HepG2 (cell line): ENCODE results near the gene HIGD1A. TPM values are rescaled to one million over a fixed set of nuclear protein-coding genes. Genes with fewer than 3 reads are reported as not detected.

ENCODE experiments used
- ATAC-seq: fragments of 200-7000 bp; cut with Tn5 transposase; 3 replicates; pipeline ENCODE4 v1.9.1; 2020; ENCODE audit warnings: mild to moderate bottlenecking, moderate library complexity
- BruUV-seq: library from RNA; stranded (reverse); fragments of 400-500 nt; replicated peaks from 2 replicates; lab custom pipeline; 2021; lab: Mats Ljungman, UMichigan
- CTCF ChIA-PET: fragments of 300-600 bp; formaldehyde crosslinking; extraction: SDS; loops from one replicate; lab custom pipeline; 2021; ENCODE audit warnings: low total read pairs, inconsistent platforms, low intra/inter-chr PET ratio; lab: Yijun Ruan, JAX
- POLR2A ChIA-PET: fragments of 350-600 bp; sonication (Branson Sonifier 250); formaldehyde crosslinking; loops from one replicate; lab custom pipeline; 2020; ENCODE audit warnings: antibody characterized with exemption, inconsistent platforms; lab: Yijun Ruan, JAX
- DNase-seq: peaks from one replicate; pipeline ENCODE4 v3.0.0-alpha.2; 2015; ENCODE audit warnings: low spot score
- FAIRE-seq: peaks from 3 replicates; lab custom pipeline; 2011; peaks lifted over from hg19 to GRCh38; lab: Jason Lieb, UNC
- H2AFZ ChIP-seq: one replicate; pipeline ENCODE4 v1.6.1; 2011; ENCODE audit warnings: low read length, inconsistent platforms
- H3K27ac ChIP-seq: fragments of 300-600 bp; 3 replicates; pipeline ENCODE4 v1.8.0; 2011; ENCODE audit warnings: mixed run types, mild to moderate bottlenecking, mixed read lengths, low read length, inconsistent platforms; ENCODE audit not compliant: insufficient read depth; ENCODE audit errors: extremely low read length
- H3K27me3 ChIP-seq, 2 experiments: fragments of 200-600 bp in 1 of 2; 2 replicates in 1 of 2; 3 replicates in 1 of 2; pipeline versions ENCODE4 v1.6.0 to v1.8.0; 2011; ENCODE audit warnings: low read length in 2 of 2, mild to moderate bottlenecking in 2 of 2, moderate library complexity in 2 of 2, inconsistent platforms in 1 of 2; ENCODE audit not compliant: insufficient read depth in 2 of 2, control insufficient read depth in 1 of 2
- H3K36me3 ChIP-seq, 2 experiments: fragments of 200-600 bp in 1 of 2; replicated peaks in 1 of 2; 2 replicates in 1 of 2; 3 replicates in 1 of 2; pipeline versions ENCODE4 v1.5.1 to v1.8.0; 2011; ENCODE audit warnings: low read length in 2 of 2, inconsistent platforms in 1 of 2; ENCODE audit not compliant: insufficient read depth in 2 of 2, control insufficient read depth in 1 of 2
- H3K4me1 ChIP-seq: 2 replicates; pipeline ENCODE4 v1.5.1; 2012; ENCODE audit warnings: low read length, inconsistent platforms; ENCODE audit not compliant: insufficient read depth
- H3K4me2 ChIP-seq: 2 replicates; pipeline ENCODE4 v1.6.0; 2011; ENCODE audit warnings: low read depth, low read length, inconsistent platforms
- H3K4me3 ChIP-seq, 3 experiments: fragments of 200-600 bp in 1 of 3; sonication (generic), shearing (Covaris generic) in 1 of 3; replicated peaks in 1 of 3; 2 replicates each; pipeline ENCODE4 v1.5.1; 2011 to 2016; ENCODE audit warnings: low read length in 3 of 3, inconsistent platforms in 2 of 3, low read depth in 2 of 3, mild to moderate bottlenecking in 2 of 3, control low read depth in 1 of 3, mixed read lengths in 1 of 3; ENCODE audit not compliant: insufficient read depth in 1 of 3
- H3K79me2 ChIP-seq: one replicate; pipeline ENCODE4 v1.6.1; 2011; ENCODE audit warnings: low read length, inconsistent platforms; ENCODE audit not compliant: insufficient read depth
- H3K9ac ChIP-seq: 2 replicates; pipeline ENCODE4 v1.6.0; 2011; ENCODE audit warnings: mild to moderate bottlenecking, low read depth, low read length, inconsistent platforms; ENCODE audit not compliant: insufficient read depth
- H3K9me3 ChIP-seq: 2 replicates; pipeline ENCODE4 v1.5.1; 2012; ENCODE audit warnings: mild to moderate bottlenecking, low read length
- H4K20me1 ChIP-seq: 2 replicates; pipeline ENCODE4 v1.6.0; 2011; ENCODE audit warnings: inconsistent platforms, mild to moderate bottlenecking, low read length, moderate library complexity; ENCODE audit not compliant: insufficient read depth
- CHD4 ChIP-seq: fragments of 200-600 bp; sonication (generic); IDR thresholded peaks from 2 replicates; pipeline ENCODE4 v1.7.0; 2017; ENCODE audit warnings: mild to moderate bottlenecking, low read length, borderline replicate concordance
- MYNN ChIP-seq: sonication (generic); formaldehyde crosslinking; IDR thresholded peaks from 2 replicates; pipeline ENCODE4 v1.4.0; 2020; ENCODE audit warnings: mild to moderate bottlenecking, low read depth, missing genetic modification reagents
- POLR2G ChIP-seq: fragments of 200-400 bp; formaldehyde crosslinking; IDR thresholded peaks from 2 replicates; pipeline ENCODE4 v1.6.1; 2018; ENCODE audit warnings: mild to moderate bottlenecking, low read depth, low read length, moderate library complexity
- RBM22 ChIP-seq: fragments of 200-400 bp; formaldehyde crosslinking; optimal IDR thresholded peaks from 2 replicates; pipeline ENCODE3; 2017; ENCODE audit warnings: mild to moderate bottlenecking, low read length, moderate library complexity
- SRF ChIP-seq: IDR thresholded peaks from 2 replicates; pipeline ENCODE4 v1.6.1; 2011; ENCODE audit warnings: mild to moderate bottlenecking, low read depth, low read length, moderate library complexity
- ZNF672 ChIP-seq: sonication (generic); formaldehyde crosslinking; IDR thresholded peaks from 2 replicates; pipeline ENCODE4 v1.8.1; 2022; ENCODE audit warnings: missing genetic modification reagents
- ZSCAN31 ChIP-seq: sonication (generic); formaldehyde crosslinking; IDR thresholded peaks from 2 replicates; pipeline ENCODE4 v1.5.0; 2020; ENCODE audit warnings: low read depth, mild to moderate bottlenecking, missing genetic modification reagents
- WGBS: methylation state at CpG from one replicate; pipeline ENCODE4 v1.1.6; 2017; ENCODE audit warnings: low lambda C conversion rate; 5-methylcytosine and 5-hydroxymethylcytosine counted together
- in situ Hi-C: cut with HindIII; loops from 2 replicates; pipeline ENCODE4 v1.10.0; 2017; ENCODE audit warnings: low pct_unique_long_range_greater_than_20kb; ENCODE audit not compliant: extremely low pct_ligation_motif_present
- intact Hi-C: fragments of 100-400 bp; cut with micrococcal nuclease; formaldehyde crosslinking; loops from one replicate; pipeline ENCODE4 v1.10.0; 2022; ENCODE audit not compliant: unreplicated experiment
- polyA plus RNA-seq, 8 experiments: library from polyadenylated mRNA; depleted of rRNA in 3 of 8; stranded (reverse) in 7 of 8; unstranded in 1 of 8; fragments of >200 nt; fragmentation: Illumina TruSeq in 4 of 8; extraction: Trizol in 4 of 8; gene quantifications; 2 replicates each; pipeline versions ENCODE4 v1.2.1 to v1.2.3, GENCODE V29; 2011 to 2016; ENCODE audit warnings: low read depth in 4 of 8, missing spikeins in 1 of 8, mixed read lengths in 1 of 8; ENCODE audit not compliant: insufficient read depth in 1 of 8
- total RNA-seq, 5 experiments: library from RNA; depleted of rRNA; stranded (reverse); fragments of >200 nt; fragmentation: Illumina TruSeq; extraction: Trizol; gene quantifications; 2 replicates each; pipeline ENCODE4 v1.2.3, GENCODE V29; 2016; ENCODE audit warnings: low read depth in 1 of 5

Gene HIGD1A
- total and polyA plus RNA-seq, 2 of the 13 experiments (the other 11 are each of a cell fraction or from before 2014, with no cell fraction given), result 222 to 253 TPM

- TF ChIP-seq CHD4, result no peak
- TF ChIP-seq, all 625 proteins: peak for 2
Observed at GRCh38 chr3:42801048-42801620, 3.2 kb downstream of the HIGD1A start (continued).

GRCh38 chr3:42800251-42800650 lies 4.0 kb downstream of the HIGD1A start:
- peak overlapping the region; percentile 9; the same call in 1 of the 2 replicates for H3K4me2 ChIP-seq
- ATAC-seq (no peak), DNase-seq (no peak), FAIRE-seq (no peak)
- peaks cover 3% of the 10 kb centered on the region; the same call in 1 of the 2 replicates for H3K9me3 ChIP-seq
- no peak overlapping the region for H3K9ac ChIP-seq
- in situ Hi-C loops (no loop called here), intact Hi-C loops (loop anchor here (2.0 kb wide), 1 partner anchor 43 kb away; no protein-coding TSS in a partner anchor)
- H4K20me1 ChIP-seq, result 0 out of 2 replicates have a peak, but pooled peaks cover 3% of the 10 kb centered on the region
- H3K4me3 ChIP-seq, result no peak overlapping the region
- TF ChIP-seq ZNF672 (CRISPR knock-in tag), result no peak
- TF ChIP-seq POLR2G, result peak; percentile 7; the same call in 1 of the 2 replicates
- H2AFZ ChIP-seq, result no peak overlapping the region
- no peaks in the 10 kb centered on the region; a peak in 1 of 5 replicates for H3K27me3 ChIP-seq
- H3K36me3 ChIP-seq, result peaks cover 0 to 10% of the 10 kb centered on the region in 2 experiments; a peak in 1 of 5 replicates
- POLR2A ChIA-PET, result interaction anchor here (1.1 to 2.5 kb wide), 3 partner anchors 15 to 218 kb away, joined by 3 to 6 read pairs (median 6); partner anchors contain the start of gene SEC22C
- CTCF ChIA-PET, result no interaction called here
- 100% methylated on average over 2 of the region's 2 CpGs for WGBS
- no TSS peak for BruUV-seq
- peaks cover 44% of the 10 kb centered on the region for H3K4me1 ChIP-seq
- H3K27ac ChIP-seq, result no peak overlapping the region
- H3K79me2 ChIP-seq, result peaks cover 61% of the 10 kb centered on the region

GRCh38 chr3:42799376-42799775 lies 4.9 kb downstream of the HIGD1A start:
- Histone ChIP-seq H3K27me3 (no peaks in the 10 kb centered on the region; a peak in 1 of 5 replicates), H3K4me2 (no peak overlapping the region), H4K20me1 (0 out of 2 replicates have a peak, but pooled peaks cover 3% of the 10 kb centered on the region), H2AFZ (no peak overlapping the region), H3K79me2 (peaks cover 65% of the 10 kb centered on the region), H3K4me3 (no peak overlapping the region), H3K9ac (no peak overlapping the region), H3K4me1 (peaks cover 40% of the 10 kb centered on the region), H3K9me3 (peaks cover 3% of the 10 kb centered on the region; the same call in 1 of the 2 replicates), H3K27ac (no peak overlapping the region), H3K36me3 (peaks cover 0 to 10% of the 10 kb centered on the region in 2 experiments; a peak in 1 of 5 replicates)
- DNase-seq, result no peak
- in situ Hi-C loops (no loop called here), intact Hi-C loops (no loop called here)
- TF ChIP-seq MYNN (CRISPR knock-in tag) (no peak), RBM22 (peak; percentile 20), SRF (no peak), ZSCAN31 (no peak)
- ChIA-PET CTCF (no interaction called here), POLR2A (interaction anchor here (1.7 to 2.5 kb wide), 2 partner anchors 30 to 218 kb away, joined by 6 read pairs; partner anchors contain the start of gene SEC22C)
- BruUV-seq, result no TSS peak
- no peak for FAIRE-seq
- no peak for ATAC-seq
- 86% methylated on average over 7 of the region's 7 CpGs for WGBS
